Measurements from ENCODE around the gene CKB.
A peak's percentile ranks its signal among the peaks of the same experiment; 100 is the strongest.

The CKB gene

DNA sequence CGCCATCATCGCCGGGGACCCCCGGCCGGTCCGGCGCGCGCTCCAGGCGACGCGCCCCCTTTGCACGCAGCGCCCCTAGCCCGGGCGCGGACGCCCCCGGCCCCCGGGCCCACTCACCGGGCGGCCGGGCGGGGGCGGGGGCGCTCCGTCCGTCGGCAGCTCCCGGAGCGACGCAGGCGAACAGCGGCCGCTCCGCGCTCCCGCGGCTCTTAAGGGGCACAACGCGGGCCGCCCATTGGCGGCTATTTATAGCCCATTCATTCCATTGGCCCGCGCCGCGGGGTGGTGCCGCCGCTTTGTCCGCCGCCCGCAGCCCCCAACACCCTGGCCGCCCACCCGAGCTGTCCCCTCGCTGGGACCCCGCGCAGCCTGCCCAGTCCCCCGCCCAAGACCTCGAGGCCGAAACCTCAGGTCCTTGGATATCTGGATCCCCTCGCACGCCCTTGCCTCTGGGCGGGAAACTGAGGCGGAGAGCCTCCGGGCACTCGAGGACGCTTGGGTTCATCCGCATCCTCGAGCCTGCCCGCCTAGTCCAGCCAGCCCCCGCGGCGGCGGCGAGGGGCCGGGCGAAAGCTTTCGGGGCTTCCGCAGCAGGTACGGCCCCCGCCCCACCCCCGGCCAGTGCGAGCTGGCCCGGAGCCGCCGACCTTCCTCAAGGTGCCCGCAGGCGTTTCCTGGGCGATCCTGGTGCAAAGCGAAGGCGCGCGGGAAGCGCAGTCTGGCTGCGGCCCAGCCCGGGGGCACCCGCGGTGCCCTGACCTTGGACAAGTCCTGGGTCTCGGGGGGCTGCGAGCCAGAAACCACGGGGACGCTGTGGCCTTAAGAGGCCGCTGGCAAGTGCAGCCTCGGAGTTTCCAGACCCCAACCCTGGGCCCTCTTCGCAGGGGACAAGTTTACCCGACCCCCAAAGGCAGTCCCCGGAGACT lies at the start of gene CKB:
Gene CKB (minus strand): TSS at position 182 of the 926 bp plus-strand sequence. CDS start 337 bp downstream, outside the sequence.
- DNase-seq = no peak

DNA sequence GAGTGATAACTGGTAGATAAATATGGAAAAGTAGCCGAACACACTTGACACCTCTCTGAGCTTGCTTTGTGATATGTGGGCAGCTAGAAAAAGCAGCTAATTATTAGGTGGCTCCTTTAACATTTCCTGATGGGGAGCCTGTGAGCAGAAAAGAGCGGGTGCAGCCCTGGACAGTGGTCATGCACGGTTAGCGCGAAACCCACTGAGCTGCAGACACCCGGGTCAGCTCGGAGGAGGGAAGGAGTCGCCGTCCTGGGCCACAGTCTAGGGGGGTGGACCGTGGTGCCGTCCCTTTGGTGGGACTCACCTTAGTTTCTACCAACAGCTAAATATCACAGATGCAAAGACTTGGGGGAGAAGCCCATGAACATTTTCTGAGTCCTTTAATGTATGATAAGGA lies 46.8 kb upstream of the CKB start:
- DNase-seq = no peak

DNA sequence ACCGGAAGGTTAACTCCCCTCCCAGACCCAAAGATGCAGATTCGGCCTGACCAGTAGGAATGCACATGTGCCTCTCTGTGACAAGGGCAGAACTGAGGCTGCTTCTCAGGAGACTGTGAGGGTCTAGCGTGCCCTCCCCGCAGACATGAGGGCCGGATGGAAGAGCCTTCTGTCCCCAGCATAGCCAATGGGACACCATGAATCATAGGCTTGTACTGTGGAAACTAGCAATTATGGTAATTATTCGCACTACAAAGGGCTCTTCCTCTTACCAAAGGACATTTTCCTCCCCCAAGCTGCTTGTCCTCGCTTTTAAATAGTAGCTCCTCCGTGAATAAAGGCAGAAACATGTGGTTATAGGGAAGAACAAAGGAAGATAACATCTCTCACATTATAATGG lies 46.3 kb upstream of the CKB start:
- DNase-seq = no peak

DNA sequence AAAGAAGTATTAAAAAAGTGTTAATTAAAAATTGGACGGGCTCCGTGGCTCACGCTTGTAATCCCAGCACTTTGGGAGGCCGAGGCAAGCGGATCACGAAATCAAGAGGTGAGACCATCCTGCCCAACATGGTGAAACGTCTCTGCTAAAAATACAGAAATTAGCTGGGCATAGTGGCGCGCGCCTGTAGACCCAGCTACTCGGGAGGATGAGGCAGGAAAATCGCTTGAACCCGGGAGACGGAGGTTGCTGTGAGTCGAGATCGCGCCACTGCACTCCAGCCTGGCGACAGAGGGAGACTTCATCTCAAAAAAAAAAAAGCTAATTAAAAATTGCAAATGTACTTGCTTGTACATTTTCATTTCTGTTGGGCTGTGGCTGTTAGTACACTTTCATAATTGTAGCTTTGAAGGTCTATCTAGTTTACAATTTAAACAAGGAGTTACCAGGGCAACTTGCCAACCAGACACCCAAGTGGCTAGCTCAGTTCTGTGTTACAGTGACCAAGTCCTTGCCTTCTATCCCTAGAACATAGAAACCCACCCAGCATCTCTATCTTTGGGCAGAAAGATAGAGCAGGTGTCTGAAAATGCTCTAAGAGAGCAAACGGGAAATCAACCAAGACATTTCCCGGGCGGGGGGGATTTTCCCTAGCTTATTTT lies 41.3 kb upstream of the CKB start:
- no peak for DNase-seq

DNA sequence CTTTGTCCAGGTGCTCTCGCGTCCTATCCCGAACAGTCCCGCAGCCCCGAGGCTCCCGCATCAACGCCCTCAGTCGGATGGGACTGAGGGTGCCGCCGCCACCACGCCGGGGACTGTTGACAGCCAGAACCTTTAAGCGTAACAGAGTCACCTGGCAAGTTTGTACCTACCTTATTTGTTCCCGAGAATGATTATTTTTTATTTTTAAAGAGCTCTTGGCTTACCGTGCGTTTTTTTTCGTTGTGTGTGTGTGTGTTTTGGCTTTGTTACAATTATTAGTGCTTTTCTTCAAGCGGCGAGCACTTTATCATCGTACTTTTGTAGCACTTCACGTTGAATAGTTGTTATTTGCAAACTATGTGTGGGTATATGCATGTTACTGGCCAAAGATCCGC lies 40.6 kb upstream of the CKB start:
- DNase-seq = no peak

DNA sequence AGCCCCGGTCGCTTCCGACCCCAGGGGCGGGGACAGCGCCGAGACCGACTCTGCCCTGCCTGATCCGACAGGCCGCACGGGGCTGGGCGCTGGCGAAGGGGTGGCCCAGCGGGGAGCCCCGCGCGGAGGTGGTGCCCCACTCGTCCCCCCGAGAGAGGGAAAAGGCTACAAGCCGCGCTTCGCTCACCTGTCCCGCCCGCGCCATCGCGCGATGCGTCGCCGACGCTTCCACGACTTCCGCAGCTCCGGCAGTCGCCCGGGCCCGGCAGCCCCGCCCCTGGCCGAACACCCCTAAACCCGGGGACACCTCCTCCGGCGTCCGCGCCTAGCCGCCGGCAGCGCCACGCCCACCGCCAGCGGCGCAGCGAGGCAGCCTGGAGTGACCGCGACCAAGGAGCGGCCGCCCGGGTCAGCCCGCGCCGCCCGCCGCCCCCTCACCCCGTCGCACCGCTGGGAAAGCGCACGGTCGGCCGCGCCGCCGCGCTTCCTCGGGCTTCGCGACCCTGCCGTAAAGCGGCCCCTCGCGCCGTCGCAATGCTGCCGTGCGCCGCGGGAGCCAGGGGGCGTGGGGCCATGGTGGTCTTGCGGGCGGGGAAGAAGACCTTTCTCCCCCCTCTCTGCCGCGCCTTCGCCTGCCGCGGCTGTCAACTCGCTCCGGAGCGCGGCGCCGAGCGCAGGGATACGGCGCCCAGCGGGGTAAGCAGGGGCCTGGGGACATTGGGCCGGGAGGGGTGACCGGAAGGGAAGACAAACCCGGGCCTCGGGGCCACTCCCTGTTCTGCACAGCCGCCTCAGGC lies 40.0 kb upstream of the CKB start, which contains the start of the genes BAG5 and COA8:
Gene BAG5 (minus strand): TSS at position 229 of the 797 bp plus-strand sequence. CDS start 1,493 bp downstream, outside the sequence.
Gene COA8 (plus strand): TSS at position 532 of the 797 bp plus-strand sequence. CDS start 42 bp downstream, at position 574.
- DNase-seq = peak; percentile 78

DNA sequence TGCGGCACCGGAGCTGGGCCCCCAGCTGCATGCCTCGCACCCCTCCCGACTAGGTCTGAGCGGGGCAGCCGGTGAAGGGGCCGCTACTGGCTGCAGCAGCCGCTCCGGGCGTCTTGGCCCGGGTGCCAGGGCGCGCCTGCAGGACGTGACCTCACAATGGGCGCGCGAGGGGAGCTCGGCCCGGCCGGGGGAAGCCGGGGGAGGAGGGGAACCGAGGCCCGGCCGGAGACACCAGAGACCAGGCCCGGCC lies 39.5 kb upstream of the CKB start:
- no peak for DNase-seq

DNA sequence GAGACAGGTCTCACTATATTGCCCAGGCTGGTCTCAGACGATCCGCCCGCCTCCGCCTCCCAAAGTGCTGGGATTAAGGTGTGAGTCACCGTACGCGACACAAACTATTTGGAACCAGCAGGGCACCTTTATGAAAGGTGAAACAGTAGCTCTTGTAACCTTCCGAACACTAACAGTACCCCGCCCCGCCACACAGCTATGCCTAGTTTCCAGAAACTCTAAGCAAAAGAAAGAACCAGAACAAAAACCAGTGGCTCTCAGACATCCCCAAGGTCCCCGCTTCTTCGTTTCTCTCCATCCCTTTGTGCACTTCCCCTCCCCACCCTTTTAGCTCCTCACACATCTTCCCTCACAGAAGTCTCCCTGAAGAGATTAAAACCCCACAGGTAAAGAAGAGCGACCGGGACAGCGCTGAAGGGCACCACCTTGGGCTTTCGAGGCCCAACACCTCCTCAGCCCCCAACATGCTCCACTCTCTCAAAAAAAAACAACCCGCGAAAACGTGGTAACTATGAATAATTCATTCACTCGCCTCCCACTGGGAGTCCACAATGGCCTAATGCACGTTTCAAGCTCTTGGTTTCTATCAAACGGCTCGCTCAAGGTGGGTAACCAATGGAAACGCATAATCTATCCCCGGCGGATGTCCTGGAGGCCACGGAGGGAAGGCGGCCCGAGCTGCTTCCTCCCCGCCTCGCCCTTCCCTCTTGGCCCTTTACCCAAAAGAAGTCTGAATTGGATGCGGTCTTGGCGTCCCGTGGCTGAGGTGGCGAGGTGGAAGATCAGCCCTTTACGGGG lies 39.0 kb upstream of the CKB start:
- no peak for DNase-seq

DNA sequence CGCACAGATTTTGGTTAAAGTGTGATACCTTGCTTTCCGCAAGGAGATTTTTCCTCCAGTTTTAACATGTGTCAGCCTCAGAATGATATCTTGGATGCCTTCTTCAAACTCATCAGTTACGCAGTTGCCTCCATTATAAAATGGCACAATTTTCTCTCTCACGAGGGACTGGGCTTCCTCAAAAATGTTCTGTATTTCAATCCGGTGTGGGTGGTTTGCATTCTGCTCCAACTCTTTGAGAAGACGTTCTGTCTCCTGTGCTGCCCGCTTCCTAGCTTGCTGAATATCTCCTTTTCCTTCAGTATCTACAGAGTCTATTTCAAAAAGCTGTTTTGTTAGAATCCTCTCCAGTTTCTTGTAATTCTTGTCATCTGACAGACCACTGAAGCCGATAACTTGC lies 38.1 kb upstream of the CKB start:
- DNase-seq = no peak

DNA sequence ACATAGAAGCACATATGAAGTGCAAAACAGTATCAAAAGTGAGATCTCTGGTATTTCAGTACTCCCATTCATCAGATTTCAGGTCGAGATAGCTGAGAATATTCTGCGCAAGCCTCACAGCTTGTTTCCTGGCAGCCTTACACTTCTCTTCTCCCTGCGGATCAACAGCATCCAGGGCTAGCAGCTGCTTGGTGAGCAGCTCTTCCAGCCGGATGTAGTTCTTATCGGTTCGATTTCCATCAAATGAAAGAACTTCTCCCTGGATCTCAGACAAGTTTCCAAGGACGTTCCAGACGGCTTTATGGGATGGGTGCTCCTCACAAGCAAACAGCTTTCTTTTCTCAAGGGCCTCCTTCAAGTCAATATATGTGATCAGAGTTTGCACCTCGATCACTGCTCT lies 37.1 kb upstream of the CKB start:
- DNase-seq = no peak

DNA sequence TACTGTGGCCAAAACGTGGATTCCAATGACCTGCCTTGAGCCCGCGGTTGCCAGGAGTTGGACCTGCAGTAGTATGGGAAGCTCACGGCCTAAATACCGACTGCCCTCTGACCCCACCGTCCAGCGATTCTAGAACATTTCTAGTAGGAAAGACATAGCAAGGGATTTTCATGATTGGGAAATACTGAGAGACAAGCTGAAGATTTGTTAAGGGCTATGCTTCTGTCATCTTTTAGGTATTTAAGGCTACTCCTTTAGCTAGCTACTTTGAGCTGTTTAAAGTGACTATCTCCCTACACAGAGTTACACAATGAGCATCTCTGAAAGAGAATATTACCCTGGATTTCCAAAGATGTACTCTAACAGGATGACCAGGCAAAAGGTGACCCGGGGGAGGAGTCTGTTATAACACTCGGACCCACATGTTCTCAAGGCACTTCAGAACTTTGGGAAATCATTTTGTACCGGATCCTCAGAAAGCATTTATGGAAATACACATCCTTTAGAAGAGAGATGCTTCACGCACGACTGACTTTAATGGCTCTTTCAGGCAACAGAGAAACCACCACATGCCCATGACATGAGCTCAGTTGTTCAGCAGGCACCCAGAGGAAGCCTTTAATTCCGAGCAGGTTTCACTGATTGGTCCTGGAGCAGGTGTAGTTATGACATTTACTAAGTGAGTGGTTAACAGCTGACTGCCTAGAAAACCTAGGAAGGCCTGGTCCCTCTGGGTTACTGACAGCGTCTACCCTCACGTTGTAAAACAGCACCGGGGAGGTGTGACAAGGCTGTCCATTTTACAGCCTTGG lies 35.6 kb upstream of the CKB start:
- DNase-seq = no peak

DNA sequence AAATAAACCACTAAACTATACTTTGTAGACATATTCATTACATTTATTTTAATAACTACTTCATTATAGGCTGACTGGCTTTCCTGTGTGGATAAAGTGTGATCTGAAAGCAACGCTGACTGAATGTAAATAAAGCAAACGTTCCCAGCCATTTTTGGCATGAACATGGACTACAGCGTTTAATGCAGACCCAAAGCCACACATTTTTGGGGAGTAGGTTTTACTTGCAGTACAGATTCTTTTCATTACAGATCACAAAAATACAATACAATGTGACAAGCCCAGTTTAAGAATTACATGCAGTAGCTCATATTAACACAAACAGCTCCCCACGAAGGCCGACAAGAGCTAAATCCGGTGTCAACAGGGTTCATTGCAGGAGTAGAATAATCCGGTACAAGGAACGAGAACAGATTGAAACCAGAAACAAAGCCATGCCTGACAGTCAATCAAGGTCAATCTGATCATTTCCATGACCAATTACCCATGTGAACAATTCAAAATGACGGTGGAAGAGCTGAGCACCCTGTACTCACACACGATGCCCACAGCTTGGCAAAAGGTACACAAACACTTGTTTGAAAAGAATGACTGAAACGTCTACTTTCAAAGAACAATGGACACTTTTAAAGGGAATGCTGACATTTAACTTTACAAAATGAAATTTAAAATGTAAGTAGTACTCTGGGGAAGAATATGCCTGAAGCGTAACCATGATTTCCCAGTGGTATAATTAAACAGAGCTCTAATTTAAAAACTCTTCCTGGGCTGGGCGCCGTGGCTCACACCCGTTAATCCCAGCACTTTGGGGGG lies 34.5 kb upstream of the CKB start:
- DNase-seq = no peak

DNA sequence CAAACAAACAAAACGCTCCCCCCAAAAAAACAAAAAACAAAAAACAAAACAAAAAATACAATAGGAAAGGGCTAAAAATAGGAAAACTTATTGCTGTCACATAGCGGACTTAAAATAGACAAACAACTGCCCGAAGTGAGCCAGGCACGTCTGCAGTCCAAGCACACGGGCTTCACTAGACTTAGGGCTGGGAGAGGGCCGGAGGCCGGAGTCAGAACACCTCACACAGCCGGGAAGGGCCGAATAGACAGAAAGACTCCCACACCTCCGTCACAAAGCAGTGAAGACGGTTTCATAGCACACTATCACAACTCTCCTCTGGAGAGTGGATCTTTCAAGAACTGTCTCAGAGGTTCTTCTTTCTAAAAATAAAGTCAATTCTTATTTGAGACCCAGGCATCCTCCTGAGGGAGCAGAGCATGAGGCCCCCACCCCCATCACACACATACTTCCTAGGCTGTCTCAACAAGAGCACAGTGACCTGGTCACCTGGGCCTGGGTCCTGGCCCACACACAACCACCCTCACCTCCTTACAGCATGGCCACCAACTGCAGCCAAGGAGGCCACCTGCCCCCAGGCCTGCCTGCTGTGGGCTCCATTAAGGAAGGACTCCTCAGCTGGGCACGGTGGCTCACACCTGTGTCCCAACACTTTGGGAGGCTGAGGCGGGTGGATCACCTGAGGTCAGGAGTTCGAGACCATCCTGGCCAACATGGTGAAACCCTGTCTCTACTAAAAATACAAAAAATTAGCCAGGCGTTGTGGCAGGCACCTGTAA lies 33.1 kb upstream of the CKB start:
- DNase-seq = no peak

DNA sequence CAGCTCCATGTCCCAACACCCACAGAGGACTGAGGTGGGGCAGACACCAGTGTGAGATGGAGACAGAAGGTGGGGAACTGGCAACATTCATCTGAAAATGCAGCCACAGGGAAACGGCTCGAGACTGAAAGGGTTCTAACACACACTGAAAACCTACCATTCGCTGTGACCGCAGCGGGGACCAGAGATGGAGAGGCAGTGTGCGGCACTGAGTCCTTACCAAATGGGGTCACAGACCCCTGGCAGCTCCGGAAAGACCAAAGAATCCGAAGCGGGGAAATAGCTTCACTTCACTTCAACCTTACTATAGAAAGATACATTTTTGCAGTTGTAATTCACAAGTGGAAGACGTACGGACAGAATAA lies 30.2 kb upstream of the CKB start:
- no peak for DNase-seq

DNA sequence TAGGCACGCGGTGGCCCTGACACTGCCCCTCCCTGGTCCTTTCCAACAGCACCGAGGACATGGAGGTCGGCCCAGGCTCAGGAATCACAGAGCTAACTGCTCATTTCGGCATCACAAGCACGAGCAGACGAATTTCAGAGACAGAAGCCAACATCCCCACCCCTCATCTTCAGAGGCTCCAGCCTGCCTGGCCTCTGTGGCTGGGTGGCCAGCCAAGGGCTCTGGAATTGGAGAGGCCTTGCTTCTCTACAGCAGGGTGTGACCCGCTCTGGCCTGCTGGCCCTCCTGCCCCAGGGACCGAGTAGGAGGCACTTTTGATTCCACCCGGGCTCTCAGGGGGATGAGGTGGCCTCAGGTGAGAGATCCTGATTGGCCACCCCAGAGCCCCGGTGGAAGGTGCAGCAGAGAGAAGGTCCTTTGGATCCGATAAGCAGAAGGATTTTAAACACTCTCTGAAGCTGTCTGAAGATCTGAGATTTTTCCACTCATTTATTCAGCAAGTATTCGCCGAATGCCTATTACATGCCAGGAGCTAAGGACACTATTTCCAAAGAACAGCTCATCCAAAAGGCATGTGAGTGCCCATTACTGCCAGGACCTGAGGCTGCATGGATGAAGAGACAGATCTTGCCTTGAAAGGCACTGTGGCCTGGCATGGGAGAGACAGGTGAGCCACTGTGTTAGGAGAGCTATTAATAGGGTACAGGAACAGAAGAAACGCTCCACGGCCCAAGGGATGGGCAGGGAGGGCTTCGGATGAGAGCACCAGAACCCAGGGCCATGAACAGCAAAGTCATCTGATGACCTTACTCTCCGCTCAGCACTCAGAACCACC lies 29.6 kb upstream of the CKB start:
- DNase-seq = no peak

DNA sequence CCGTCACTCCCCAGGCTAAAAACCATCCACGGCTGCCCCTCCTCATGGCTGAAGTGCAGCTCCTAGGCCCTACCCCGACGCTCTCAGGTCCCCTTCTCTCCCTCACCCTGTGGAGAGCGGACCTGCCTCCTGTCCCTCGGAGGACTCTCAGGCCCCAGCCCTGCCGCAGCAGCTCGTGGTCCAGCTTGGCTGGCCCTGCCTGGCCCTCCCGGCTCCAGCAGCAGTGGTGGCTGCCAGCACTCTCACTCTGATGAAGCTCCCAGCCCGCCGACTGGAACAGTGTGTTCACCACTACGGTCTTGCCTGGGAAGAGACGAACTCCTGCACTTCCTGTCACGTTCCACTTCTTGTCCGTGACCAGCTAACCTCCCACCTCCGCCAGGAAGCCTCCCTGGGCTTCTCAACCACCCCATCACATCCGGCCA lies 28.7 kb upstream of the CKB start:
- DNase-seq = no peak

DNA sequence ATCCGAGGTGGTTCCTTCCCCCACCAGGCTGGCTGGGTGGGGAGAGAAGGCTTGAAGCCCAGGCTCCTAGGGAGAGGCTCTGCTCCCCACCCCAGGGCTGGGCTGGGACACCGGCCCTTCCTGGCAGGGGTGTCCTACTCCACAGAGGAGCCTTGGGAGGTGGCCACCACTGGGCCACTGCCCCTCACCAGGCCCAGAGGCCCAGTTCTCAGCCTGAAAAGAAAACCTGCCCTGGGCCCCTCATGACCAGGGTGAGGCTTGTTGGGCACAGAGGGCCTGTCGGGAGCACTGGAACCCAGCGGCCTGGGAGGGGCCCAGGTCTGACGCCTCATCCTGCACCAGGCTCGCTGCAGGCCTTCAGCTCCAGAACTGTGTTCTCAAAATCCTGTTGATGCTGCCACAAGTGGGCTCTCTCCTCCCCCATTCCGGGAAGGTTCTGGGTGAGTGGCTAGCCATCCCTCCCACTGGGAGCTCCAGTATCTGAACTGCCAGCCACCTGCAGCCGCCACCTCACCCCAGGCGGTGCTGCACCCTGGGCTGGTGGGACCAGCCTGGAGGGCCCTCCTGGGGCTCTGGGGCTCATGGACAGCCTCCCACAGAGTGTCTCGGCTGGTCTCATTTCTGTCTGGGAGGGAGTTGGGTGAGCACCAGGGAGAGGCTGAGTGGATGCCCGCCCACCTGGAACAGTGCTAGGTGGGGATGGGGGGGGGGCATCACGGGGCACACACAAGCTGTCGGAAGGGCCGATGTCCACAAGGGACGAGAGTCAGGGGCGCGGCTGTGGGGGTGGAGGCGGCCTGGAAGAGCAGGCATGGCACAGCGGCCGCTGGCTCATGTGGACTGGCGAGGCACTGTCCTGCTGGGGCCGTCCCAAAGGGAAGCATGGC lies 28.1 kb upstream of the CKB start:
- no peak for DNase-seq

Measured in activated CD4-positive, alpha-beta T cell treated with anti-CD3 and anti-CD28 coated beads for 1 hour (primary cell).